Activated naive CD8-positive, alpha-beta T cell treated with anti-CD3 and anti-CD28 coated beads, Interleukin-2, amount 10 ng/mL, durations not matched to agents 7 days and 5 days (primary cell): Measurements from ENCODE around the gene ITPK1. TPM values are rescaled to one million over a fixed set of nuclear protein-coding genes. Genes with fewer than 3 reads are reported as not detected.

Source experiments
- ATAC-seq: fragments of 150-1000 bp; cut with Tn5 transposase; one replicate; pipeline ENCODE4 v1.10.0; 2021; ENCODE audit warnings: low read depth, moderate library complexity
- POLR2A ChIA-PET: fragments of 350-600 bp; sonication (Branson Sonifier 250); formaldehyde crosslinking; loops from one replicate; lab custom pipeline; 2021; ENCODE audit warnings: antibody characterized with exemption; lab: Charles Lee
- DNase-seq: peaks from one replicate; pipeline ENCODE4 v3.0.0; 2021
- H3K27ac Mint-ChIP-seq: one replicate; pipeline ENCODE4 v1.8.0; 2022; ENCODE audit warnings: mild to moderate bottlenecking, mixed read lengths
- H3K27me3 Mint-ChIP-seq: one replicate; pipeline ENCODE4 v1.8.0; 2022; ENCODE audit warnings: mild to moderate bottlenecking, moderate library complexity, mixed read lengths
- H3K36me3 Mint-ChIP-seq: one replicate; pipeline ENCODE4 v1.8.0; 2021; ENCODE audit warnings: mild to moderate bottlenecking, mixed read lengths
- H3K4me1 Mint-ChIP-seq: one replicate; pipeline ENCODE4 v1.8.0; 2021; ENCODE audit warnings: mixed read lengths
- H3K4me3 Mint-ChIP-seq: one replicate; pipeline ENCODE4 v1.8.0; 2022; ENCODE audit warnings: mild to moderate bottlenecking, moderate library complexity, mixed read lengths
- H3K9me3 Mint-ChIP-seq: one replicate; pipeline ENCODE4 v1.8.0; 2021; ENCODE audit warnings: mixed read lengths
- total RNA-seq, 2 experiments: library from RNA; stranded (reverse); gene quantifications; one replicate each; pipeline ENCODE4 v1.2.3, GENCODE V29; 2021

ITPK1 gene
- total RNA-seq, 2 experiments from 2014 or later, result 89.5 to 94.1 TPM

DNA sequence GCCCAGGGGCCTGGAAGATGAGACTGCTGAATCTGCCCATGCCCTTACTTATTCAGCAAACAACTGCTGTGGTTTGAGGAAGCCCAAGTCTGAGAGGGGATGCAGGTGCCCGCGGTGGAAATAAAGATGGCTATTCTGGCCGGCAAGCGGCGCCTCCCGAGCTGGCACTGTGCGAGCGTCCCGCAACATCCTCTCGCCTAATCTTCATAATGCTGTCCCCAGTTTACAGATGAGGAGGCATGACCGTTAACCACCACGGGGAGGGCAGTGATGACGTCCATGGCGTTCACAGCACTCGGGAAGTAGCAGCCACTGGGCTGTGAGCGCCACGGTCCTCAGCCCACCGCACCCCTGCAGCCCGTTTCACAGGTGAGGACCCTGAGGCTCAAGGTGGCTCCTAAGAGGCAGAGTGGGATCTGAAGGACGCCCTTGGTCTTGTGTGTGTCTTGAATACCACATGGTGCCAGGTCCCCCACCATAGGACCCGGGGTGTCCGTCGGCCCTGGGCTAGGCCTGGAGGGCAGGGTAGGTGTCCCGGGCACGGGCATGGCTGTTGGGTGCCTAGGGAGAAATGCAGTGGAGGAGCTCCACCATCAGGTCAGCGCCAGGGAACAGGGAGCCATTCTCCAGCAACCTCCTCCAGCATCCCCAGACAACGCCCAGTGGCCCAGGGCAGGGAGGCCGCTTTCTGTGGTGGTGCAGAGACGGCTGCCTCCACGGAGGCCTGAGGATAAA is 172.6 kb downstream of the ITPK1 start:
- H3K9me3 Mint-ChIP-seq, result no peaks in the 10 kb centered on the region
- peaks cover 1% of the 10 kb centered on the region for H3K36me3 Mint-ChIP-seq
- no peaks in the 10 kb centered on the region for H3K27me3 Mint-ChIP-seq
- H3K4me3 Mint-ChIP-seq, result no peak overlapping the region
- no peaks in the 10 kb centered on the region for H3K4me1 Mint-ChIP-seq
- DNase-seq, result no peak
- no peak for ATAC-seq
- H3K27ac Mint-ChIP-seq, result no peak overlapping the region
- POLR2A ChIA-PET, result no interaction called here

DNA sequence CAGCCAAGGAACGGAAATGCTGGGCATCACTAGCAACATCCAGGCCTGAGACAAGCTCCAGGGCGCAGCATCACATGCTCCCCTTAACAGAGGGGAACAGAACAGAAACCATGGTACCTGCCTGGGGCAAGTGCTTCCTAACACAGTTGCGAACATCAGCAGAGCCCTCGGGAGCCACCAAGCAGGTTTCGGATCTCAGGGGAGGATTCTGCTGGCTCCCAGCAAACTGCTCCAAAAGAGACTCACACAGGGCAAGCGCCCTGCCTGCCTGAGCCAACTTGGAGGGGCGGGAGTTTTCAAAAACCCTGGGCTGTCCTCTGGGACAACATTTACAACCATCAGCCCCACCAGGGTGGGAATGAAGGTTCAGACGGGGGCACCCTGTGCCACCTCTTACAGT is 173.1 kb downstream of the ITPK1 start:
- Mint-ChIP-seq H3K4me1 (no peaks in the 10 kb centered on the region), H3K36me3 (peaks cover 1% of the 10 kb centered on the region), H3K27ac (no peak overlapping the region), H3K9me3 (no peaks in the 10 kb centered on the region), H3K4me3 (no peak overlapping the region), H3K27me3 (no peaks in the 10 kb centered on the region)
- POLR2A ChIA-PET, result no interaction called here
- ATAC-seq (no peak), DNase-seq (no peak)

DNA sequence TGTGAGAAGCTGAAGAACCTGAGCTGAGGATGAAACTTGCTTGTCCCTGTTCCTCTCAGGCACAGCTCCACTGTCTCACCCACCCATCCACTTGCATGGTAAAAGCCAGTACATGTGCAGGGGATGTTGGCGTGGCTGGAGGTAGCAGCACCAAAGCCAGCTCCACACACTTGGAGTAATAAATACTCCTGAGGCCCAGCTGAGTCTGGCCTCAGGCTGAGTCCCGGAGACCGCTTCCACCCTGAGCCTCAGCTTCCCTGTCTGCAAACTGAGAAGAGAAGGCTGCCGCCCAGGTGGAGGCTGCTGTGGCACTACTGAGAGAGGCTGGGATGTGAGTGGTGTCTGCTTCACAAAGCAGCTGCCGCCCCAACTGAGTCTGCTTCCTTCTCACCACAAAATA is 173.6 kb downstream of the ITPK1 start:
- peaks cover 1% of the 10 kb centered on the region for H3K36me3 Mint-ChIP-seq
- ATAC-seq, result no peak
- H3K27ac Mint-ChIP-seq, result no peak overlapping the region
- no peak for DNase-seq
- H3K4me3 Mint-ChIP-seq, result no peak overlapping the region
- no peaks in the 10 kb centered on the region for H3K27me3 Mint-ChIP-seq
- H3K4me1 Mint-ChIP-seq, result no peaks in the 10 kb centered on the region
- no peaks in the 10 kb centered on the region for H3K9me3 Mint-ChIP-seq
- POLR2A ChIA-PET, result no interaction called here

DNA sequence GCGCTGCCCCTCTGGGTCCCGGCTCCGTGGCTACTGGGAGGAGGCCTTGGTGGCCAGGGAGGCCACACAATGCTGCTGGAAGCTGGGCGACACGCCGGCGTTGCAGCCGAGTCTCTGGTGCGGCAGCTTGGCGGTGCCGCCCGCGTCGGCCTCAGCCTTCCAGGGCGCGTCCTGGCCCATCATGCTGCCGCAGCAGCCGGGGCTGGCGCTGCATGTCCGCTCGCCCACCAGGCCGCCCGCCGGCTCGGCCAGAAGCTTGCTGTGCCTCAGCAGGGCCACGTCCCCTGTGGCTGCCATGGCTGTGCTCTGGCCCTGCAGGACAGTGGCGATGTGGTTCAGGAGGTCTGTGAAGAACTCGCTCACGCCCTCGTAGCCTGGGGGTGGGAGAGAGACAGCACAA is 174.2 kb downstream of the ITPK1 start:
- H3K27me3 Mint-ChIP-seq, result no peaks in the 10 kb centered on the region
- POLR2A ChIA-PET, result no interaction called here
- no peaks in the 10 kb centered on the region for H3K9me3 Mint-ChIP-seq
- H3K36me3 Mint-ChIP-seq, result peaks cover 1% of the 10 kb centered on the region
- no peak overlapping the region for H3K27ac Mint-ChIP-seq
- ATAC-seq (no peak), DNase-seq (no peak)
- H3K4me1 Mint-ChIP-seq, result no peaks in the 10 kb centered on the region
- no peak overlapping the region for H3K4me3 Mint-ChIP-seq

DNA sequence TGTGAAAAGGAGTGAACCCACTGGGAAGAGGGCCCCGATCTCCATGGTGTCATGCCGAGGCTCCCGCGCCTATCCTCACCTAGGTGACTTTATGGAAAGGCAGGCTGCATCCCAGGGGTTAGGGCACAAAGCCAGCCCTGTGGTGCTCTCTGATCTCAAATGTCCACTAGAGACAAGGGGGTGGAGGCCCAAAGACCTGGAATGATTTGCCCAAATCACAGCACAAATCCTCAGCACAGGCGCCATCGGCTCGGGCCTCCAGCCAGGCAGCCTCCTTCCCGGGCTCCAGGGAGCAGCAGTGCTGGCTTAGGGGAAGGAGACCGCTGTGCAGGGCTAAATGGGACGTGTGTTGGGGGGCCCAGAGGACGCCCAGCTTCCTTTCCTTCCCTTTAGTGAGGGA is 175.2 kb downstream of the ITPK1 start:
- no peaks in the 10 kb centered on the region for H3K27me3 Mint-ChIP-seq
- ATAC-seq (no peak), DNase-seq (no peak)
- no peak overlapping the region for H3K27ac Mint-ChIP-seq
- H3K4me3 Mint-ChIP-seq, result no peak overlapping the region
- no peaks in the 10 kb centered on the region for H3K9me3 Mint-ChIP-seq
- no peaks in the 10 kb centered on the region for H3K4me1 Mint-ChIP-seq
- H3K36me3 Mint-ChIP-seq, result no peaks in the 10 kb centered on the region
- POLR2A ChIA-PET, result no interaction called here

DNA sequence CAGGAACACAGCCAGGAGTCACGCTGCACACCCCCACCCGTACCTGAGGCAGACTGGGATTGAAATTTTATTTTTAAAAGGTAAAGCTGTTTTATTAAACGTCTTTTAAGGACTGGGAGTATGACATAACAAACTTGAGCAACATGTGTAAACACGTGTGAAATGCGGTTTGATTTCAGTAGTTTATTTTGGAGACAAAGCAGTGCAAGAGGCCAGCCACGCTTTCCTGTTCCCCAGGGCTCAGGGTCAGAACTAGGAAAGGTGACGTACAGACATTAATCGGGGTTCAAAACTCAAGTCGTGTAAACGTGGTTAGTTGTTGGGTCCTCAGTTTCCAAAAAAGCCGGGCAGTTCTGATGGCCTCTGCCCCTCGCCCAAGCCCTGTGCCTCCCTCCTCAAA is 176.0 kb downstream of the ITPK1 start:
- no peaks in the 10 kb centered on the region for H3K4me1 Mint-ChIP-seq
- no peak overlapping the region for H3K4me3 Mint-ChIP-seq
- H3K27me3 Mint-ChIP-seq, result no peaks in the 10 kb centered on the region
- H3K27ac Mint-ChIP-seq, result no peak overlapping the region
- H3K9me3 Mint-ChIP-seq, result no peaks in the 10 kb centered on the region
- H3K36me3 Mint-ChIP-seq, result no peaks in the 10 kb centered on the region
- ATAC-seq (no peak), DNase-seq (no peak)
- POLR2A ChIA-PET, result no interaction called here

DNA sequence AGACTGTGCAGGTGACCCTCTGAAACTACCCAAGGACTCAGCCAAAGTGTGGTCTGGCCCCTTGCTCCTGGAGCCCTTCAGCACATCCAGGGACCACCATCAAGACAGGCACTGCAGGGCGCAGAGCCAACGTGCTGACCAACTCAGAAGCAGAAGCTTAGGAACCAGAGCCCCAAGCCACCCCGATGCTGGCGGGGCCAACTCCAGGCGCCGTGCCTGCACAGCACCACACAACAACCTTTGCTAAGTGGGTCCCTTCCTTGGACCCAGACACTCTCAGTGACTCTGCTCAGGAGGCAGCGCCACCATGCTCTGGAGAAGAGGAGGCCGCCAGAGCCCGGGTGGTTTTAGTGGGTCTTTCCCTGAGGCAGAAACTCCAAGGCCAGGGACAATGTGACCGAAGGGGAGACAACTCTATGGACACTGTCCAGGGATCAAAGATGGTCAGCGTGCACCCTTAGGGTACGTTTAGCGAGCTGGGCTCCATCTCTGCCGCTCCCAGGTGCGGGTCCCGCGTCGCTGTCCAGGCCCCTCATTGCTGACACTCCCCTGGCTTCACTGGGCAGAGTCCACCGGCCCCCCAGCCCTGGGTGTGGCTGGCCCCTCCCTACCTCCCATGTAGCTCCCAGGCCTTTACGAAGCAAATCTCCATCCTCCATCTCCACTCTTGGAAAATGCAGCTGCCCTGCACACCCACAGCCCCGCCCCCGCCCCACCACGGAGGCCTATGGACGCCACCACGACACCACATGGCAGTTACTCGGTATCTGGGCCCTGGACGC is 176.6 kb downstream of the ITPK1 start:
- H3K27me3 Mint-ChIP-seq, result no peaks in the 10 kb centered on the region
- no peaks in the 10 kb centered on the region for H3K4me1 Mint-ChIP-seq
- ATAC-seq (no peak), DNase-seq (no peak)
- H3K27ac Mint-ChIP-seq, result no peak overlapping the region
- no peak overlapping the region for H3K4me3 Mint-ChIP-seq
- no peaks in the 10 kb centered on the region for H3K9me3 Mint-ChIP-seq
- POLR2A ChIA-PET, result no interaction called here
- no peaks in the 10 kb centered on the region for H3K36me3 Mint-ChIP-seq

DNA sequence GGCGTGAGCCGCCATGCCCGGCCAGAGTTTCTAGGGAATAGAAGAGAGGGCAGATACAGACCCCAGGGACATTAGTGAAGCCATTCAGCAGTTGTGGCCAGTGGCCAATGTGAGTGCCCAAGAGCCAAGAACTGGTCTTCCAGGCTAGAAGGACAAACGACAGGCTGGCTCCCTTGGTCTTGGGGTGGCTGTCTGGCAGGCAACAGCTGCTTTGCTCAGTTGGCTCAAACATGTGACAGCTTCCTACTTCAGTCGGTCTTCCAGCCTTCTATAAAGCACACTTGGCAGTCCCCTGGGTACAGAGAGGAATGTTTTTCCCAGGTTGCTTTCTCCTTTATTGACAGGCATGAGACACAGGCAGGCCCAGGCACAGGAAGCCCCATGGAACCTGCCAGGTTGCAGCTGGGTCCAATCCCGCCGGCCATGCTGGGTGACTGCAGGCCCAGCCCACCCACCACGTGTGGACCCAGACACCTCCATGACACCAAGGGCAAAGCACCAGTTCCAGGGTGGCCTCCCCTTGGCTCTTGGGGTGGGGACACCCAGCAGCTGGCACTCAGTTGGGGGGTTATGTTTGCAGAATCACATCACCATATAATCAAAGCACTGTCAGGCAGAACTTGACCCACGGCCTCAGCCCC is 177.4 kb downstream of the ITPK1 start:
- DNase-seq (no peak), ATAC-seq (no peak)
- no peak overlapping the region for H3K27ac Mint-ChIP-seq
- H3K4me1 Mint-ChIP-seq, result no peaks in the 10 kb centered on the region
- H3K27me3 Mint-ChIP-seq, result no peaks in the 10 kb centered on the region
- H3K4me3 Mint-ChIP-seq, result no peak overlapping the region
- H3K9me3 Mint-ChIP-seq, result no peaks in the 10 kb centered on the region
- no peaks in the 10 kb centered on the region for H3K36me3 Mint-ChIP-seq
- POLR2A ChIA-PET, result no interaction called here

DNA sequence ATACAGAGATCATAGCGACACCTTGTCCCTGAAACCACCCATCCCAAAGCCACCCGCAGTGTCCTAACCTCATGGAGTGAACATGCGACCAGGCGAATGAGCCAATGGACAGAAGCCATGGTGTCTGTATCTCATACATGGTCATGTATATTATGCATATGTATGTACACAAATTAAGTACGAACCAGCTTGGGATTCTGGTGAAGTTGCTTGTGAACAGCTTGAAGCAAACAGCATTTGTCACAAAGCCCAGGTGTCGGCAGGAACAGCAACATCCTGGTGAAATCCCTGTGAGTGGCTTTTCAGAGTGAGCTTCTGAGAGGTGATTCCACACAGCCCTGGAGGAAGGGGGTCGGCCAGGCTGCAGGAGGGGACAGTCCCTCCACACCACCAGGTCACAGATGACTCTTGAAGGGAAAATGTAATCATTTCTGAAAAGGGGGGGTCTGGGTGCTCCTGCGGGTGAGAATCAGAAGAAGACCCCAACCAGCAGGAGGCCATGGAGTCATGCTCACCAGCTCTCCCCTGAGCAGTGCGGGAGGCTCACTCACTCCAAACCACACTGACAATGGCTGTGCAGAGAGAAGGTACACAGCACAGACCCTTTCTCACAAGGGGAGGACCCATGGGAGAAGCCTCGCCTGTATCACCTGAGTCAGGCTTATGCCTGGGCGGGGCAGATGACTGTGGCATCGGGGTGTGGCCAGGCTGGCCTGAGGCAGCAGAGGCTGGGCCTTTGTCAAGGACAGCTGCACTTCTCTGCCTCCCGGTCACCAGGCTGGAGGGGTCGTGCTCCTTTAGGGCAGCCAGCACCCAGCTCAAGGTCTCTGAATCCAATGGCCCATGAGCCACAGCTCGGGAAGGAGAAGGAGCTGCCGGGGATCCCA is 178.4 kb downstream of the ITPK1 start:
- H3K4me3 Mint-ChIP-seq, result no peak overlapping the region
- no peaks in the 10 kb centered on the region for H3K27me3 Mint-ChIP-seq
- no peaks in the 10 kb centered on the region for H3K4me1 Mint-ChIP-seq
- POLR2A ChIA-PET, result interaction anchor here (0.5 kb wide), 1 partner anchor 167 kb away, joined by 3 read pairs; no protein-coding TSS in a partner anchor
- H3K36me3 Mint-ChIP-seq, result no peaks in the 10 kb centered on the region
- no peak overlapping the region for H3K27ac Mint-ChIP-seq
- H3K9me3 Mint-ChIP-seq, result no peaks in the 10 kb centered on the region
- no peak for ATAC-seq
- DNase-seq, result no peak

DNA sequence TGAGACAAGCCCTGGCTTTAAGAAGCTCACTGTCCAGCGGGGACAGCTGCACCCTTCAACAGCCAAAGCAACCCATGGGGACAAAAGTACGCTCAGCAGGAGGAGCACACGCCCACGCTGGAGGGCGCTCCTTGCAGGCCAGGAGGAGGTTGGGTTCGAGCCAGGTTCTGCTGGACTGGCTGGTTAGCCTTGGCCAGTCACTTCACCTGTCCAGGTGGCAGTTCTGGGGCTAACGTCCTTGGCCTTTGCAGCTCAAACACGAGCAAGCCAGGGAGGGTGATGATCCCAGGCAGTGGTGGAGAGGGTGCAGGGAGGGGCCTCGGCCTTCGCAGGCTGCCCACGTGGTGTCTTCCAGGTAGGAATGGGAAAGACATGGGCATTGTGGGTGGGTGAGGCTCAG is 179.6 kb downstream of the ITPK1 start:
- no peaks in the 10 kb centered on the region for H3K9me3 Mint-ChIP-seq
- no peak overlapping the region for H3K27ac Mint-ChIP-seq
- H3K4me3 Mint-ChIP-seq, result no peak overlapping the region
- H3K27me3 Mint-ChIP-seq, result no peaks in the 10 kb centered on the region
- ATAC-seq (no peak), DNase-seq (no peak)
- H3K36me3 Mint-ChIP-seq, result no peaks in the 10 kb centered on the region
- POLR2A ChIA-PET, result no interaction called here
- H3K4me1 Mint-ChIP-seq, result no peaks in the 10 kb centered on the region

DNA sequence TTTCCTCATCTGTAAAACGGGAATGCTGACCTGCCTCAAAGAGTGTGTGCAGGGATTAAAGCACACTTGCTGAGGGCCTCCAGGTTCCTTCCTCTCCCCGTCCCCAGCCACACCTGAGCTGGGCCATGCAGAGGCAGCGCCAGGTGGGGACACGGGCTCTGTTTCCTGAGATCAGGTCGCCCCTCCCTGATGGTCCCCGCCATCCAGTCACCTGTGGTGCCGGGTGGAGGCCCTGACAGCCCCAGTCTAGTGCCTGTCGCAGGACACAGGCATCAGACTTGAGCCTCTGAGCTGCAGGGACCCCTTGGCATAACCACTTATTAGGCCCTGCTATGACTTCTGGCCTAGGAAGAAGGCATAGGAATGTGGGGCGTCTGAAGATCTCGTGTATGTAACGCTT is 180.3 kb downstream of the ITPK1 start:
- no peaks in the 10 kb centered on the region for H3K9me3 Mint-ChIP-seq
- no peaks in the 10 kb centered on the region for H3K36me3 Mint-ChIP-seq
- no peaks in the 10 kb centered on the region for H3K4me1 Mint-ChIP-seq
- no peak overlapping the region for H3K27ac Mint-ChIP-seq
- DNase-seq (no peak), ATAC-seq (no peak)
- POLR2A ChIA-PET, result no interaction called here
- no peaks in the 10 kb centered on the region for H3K27me3 Mint-ChIP-seq
- H3K4me3 Mint-ChIP-seq, result no peak overlapping the region

DNA sequence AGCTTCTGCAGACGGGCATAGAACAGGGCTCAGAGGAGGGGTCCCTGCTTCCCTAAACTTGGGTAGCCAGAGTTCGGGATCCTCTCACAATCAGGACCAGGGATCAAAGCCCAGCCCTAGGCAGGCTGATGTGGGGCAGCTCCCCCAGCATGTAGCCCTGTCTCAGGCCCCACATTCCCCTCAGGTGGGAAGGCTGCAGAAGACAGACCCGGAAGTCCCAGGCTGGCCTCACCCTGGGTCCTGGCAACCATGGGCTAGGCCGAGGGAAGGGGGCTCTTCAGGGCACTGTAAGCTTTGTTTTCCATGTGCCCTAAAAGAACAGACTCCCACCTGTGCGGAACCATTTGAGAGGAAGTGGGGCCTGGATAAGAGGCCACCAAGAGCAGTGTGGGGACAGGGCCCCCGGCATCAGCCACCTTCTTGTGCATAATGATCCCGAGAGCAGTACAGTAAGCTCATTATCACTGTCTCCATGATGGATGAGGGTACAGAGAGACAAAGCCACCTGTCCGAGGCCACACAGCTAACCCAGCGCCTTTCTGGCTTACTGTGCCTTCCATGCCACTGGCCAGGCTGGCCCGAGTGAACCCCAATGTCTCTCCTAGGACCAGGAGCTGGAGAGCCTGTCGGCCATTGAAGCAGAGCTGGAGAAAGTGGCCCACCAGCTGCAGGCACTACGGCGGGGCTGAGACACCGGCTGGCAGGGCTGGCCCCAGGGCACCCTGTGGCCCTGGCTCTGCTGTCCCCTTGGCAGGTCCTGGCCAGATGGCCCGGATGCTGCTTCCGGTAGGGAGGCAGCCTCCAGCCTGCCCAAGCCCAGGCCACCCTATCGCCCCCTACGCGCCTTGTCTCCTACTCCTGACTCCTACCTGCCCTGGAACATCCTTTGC is 181.3 kb downstream of the ITPK1 start:
- Mint-ChIP-seq H3K9me3 (no peaks in the 10 kb centered on the region), H3K4me3 (no peak overlapping the region), H3K27ac (no peak overlapping the region), H3K27me3 (no peaks in the 10 kb centered on the region), H3K36me3 (no peaks in the 10 kb centered on the region), H3K4me1 (no peaks in the 10 kb centered on the region)
- no peak for ATAC-seq
- POLR2A ChIA-PET, result no interaction called here
- DNase-seq, result no peak
